ENCODE results near the gene RAPGEFL1. TPM values are rescaled to one million over a fixed set of nuclear protein-coding genes. Genes with fewer than 3 reads are reported as not detected.

RAPGEFL1 gene, protein sequence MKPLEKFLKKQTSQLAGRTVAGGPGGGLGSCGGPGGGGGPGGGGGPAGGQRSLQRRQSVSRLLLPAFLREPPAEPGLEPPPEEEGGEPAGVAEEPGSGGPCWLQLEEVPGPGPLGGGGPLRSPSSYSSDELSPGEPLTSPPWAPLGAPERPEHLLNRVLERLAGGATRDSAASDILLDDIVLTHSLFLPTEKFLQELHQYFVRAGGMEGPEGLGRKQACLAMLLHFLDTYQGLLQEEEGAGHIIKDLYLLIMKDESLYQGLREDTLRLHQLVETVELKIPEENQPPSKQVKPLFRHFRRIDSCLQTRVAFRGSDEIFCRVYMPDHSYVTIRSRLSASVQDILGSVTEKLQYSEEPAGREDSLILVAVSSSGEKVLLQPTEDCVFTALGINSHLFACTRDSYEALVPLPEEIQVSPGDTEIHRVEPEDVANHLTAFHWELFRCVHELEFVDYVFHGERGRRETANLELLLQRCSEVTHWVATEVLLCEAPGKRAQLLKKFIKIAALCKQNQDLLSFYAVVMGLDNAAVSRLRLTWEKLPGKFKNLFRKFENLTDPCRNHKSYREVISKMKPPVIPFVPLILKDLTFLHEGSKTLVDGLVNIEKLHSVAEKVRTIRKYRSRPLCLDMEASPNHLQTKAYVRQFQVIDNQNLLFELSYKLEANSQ
- polyA plus RNA-seq: 4.1 and 5.0 TPM in 2 replicates

DNA sequence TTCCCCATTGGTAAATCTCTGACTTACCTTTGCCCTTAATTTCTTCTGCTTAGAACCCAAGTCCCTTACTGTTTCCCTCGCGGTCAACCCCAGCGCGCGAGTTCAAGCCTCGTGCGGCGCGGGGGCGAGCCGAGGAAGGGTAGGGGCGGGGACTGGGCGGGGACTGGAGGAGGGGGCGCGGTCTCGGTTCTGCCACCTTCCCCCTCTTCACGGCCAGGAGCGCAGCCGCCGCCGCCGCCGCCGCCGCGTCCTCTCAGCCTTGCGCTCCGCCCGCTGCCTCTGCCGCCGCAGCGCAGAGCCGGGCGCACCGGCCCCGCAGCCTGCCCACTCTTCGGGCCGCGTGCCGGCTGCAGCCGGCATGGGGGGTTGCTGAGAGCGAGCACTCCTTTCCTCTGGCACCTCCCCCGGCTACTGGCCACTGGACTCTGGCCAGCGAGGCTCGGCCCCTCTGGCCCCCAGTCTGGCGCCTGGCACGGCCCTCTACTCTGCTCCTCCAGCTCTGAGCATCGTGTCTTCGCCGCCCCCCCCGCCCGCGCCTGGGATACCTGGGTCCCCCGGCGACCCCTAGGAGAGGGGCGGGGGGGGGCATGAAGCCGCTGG is at the start of gene RAPGEFL1:
Gene RAPGEFL1, plus strand, starts transcription at position 196 of the 600 bp plus-strand sequence. Its CDS starts 392 bp downstream, at position 588.

DNA sequence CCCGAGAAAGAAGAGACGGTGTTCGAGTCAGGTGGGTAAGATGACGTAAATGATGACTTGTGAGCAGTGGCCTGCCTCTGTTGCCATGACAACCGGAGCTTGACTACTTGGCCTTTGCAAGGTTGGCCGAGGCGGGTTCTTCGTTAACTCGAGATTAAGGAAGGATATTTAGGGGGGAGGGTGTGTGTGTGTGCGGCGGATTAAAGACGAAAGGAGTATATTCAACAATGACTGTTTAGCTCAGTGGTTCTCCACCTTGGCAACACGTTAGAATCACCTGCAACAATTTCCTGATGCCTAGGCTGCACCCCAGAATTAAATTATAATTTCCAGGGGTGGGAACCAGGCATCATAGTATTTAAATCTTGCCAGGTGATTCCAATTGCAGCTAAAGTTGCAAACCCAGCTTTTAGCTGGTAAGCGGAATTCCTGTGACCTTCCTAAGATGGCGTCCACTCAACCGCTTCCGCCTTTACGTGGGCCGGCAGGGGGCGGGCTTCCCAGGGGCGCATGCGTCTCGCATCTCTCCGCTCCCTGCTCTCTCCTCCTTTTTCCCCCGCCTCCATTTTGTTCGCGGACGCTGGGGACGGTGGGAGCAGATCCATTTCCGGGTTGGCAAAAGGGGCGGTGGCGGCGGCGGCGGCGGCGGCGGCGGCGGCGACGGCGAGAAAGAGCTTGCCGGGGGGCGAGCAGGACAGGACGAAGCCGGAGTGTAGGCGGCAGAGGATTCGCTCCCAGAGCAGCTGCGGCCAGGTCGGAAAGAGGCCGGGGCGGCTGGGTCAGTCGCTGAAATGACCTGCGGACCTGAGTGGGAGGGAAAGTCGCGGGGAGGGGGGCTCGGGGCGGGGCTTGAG is 41.7 kb downstream of the RAPGEFL1 start, which contains the start of gene WIPF2:
Gene WIPF2, plus strand, starts transcription at position 565 of the 854 bp plus-strand sequence. CDS start 37,156 bp downstream, outside the sequence.

Other genes with a start within 250 kb of the RAPGEFL1 start
- 32.9 and 42.7 TPM in 2 replicates for gene ORMDL3, start 249.9 kb upstream of the RAPGEFL1 start, polyA plus RNA-seq
- not detected in 2 replicates for gene LRRC3C, start 249.7 kb upstream of the RAPGEFL1 start, polyA plus RNA-seq
- gene GSDMA, start 214.5 kb upstream of the RAPGEFL1 start, polyA plus RNA-seq: not detected in 2 replicates
- 4.0 and 6.0 TPM in 2 replicates for gene PSMD3, start 196.7 kb upstream of the RAPGEFL1 start, polyA plus RNA-seq
- not detected in 2 replicates for gene CSF3, start 162.0 kb upstream of the RAPGEFL1 start, polyA plus RNA-seq
- 6.3 and 10.1 TPM in 2 replicates for gene MED24, start 123.1 kb upstream of the RAPGEFL1 start, polyA plus RNA-seq
- 8.4 and 9.1 TPM in 2 replicates for gene THRA, start 114.5 kb upstream of the RAPGEFL1 start, polyA plus RNA-seq
- gene NR1D1, start 76.9 kb upstream of the RAPGEFL1 start, polyA plus RNA-seq: 5.1 and 10.0 TPM in 2 replicates
- 14.9 and 15.2 TPM in 2 replicates for gene MSL1, start 55.5 kb upstream of the RAPGEFL1 start, polyA plus RNA-seq
- 9.1 and 16.2 TPM in 2 replicates for gene CASC3, start 36.9 kb upstream of the RAPGEFL1 start, polyA plus RNA-seq
- 6.8 and 7.7 TPM in 2 replicates for gene WIPF2, start 41.8 kb downstream of the RAPGEFL1 start, polyA plus RNA-seq
- not detected in 2 replicates for gene CDC6, start 110.4 kb downstream of the RAPGEFL1 start, polyA plus RNA-seq
- 0.35 and 0.50 TPM in 2 replicates for gene RARA, start 131.7 kb downstream of the RAPGEFL1 start, polyA plus RNA-seq
- not detected in 2 replicates for gene GJD3, start 187.3 kb downstream of the RAPGEFL1 start, polyA plus RNA-seq
- not detected in 2 replicates for gene TOP2A, start 240.4 kb downstream of the RAPGEFL1 start, polyA plus RNA-seq